ENCODE results near the gene CES5A.
A peak's percentile ranks its signal among the peaks of the same experiment; 100 is the strongest.

Gene CES5A

DNA sequence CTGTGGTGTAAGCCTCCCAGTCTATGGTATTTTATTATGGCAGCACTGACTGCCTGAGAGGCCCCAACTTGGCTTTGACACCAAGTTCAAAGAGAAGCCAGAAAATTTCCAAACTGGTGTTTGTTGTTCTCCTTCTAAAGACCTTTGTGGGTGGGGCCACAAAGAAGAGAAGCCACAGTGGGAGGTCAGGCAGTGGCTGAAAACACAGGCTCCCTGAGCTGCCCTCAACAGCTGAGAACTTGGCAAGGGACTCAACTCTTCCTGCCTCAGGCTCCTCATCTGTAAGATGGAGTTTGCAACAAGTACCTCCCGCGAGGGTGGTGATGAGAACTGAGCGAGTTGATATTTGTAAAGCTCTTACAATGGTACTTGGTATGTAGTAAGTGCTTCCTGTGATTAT is 18.2 kb downstream of the CES5A start:
- DNase-seq (ENCODE audit: low spot score) = no peak

DNA sequence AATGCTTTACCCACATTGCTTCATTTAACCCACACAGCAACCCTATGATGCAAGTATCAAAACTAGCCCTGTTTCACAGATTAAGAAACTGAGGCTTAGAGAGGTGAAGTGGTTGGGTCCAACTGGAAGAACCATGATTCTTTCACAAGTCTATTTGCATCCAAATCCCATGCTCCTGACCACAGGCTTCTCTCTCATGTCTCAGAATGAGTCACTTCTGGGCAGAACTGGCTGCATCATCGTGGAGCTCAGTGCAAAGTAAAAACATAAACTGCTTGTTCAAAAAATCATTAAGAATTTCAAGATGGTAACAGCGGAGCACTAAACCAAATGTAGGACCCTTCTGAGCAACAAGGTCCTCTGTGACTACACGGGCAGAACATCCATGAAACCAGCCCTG is 22.1 kb downstream of the CES5A start:
- no peak for DNase-seq (ENCODE audit: low spot score)
- no peak overlapping the region for H3K4me3 ChIP-seq (ENCODE audit: severe bottlenecking)
- TF ChIP-seq, protein P1, sequence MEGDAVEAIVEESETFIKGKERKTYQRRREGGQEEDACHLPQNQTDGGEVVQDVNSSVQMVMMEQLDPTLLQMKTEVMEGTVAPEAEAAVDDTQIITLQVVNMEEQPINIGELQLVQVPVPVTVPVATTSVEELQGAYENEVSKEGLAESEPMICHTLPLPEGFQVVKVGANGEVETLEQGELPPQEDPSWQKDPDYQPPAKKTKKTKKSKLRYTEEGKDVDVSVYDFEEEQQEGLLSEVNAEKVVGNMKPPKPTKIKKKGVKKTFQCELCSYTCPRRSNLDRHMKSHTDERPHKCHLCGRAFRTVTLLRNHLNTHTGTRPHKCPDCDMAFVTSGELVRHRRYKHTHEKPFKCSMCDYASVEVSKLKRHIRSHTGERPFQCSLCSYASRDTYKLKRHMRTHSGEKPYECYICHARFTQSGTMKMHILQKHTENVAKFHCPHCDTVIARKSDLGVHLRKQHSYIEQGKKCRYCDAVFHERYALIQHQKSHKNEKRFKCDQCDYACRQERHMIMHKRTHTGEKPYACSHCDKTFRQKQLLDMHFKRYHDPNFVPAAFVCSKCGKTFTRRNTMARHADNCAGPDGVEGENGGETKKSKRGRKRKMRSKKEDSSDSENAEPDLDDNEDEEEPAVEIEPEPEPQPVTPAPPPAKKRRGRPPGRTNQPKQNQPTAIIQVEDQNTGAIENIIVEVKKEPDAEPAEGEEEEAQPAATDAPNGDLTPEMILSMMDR (IDR thresholded peaks at IDR 0.05; ENCODE audit: poor library complexity, severe bottlenecking) = no peak

More for the DNA sequence above, 18.2 kb downstream of the CES5A start:
- Histone ChIP-seq H3K4me3 (ENCODE audit: severe bottlenecking) (no peak overlapping the region), H3K4me1 (ENCODE audit: insufficient read depth, poor library complexity, severe bottlenecking) (no peaks in the 10 kb centered on the region), H3K27ac (ENCODE audit: poor library complexity, severe bottlenecking) (no peak overlapping the region), H3K36me3 (ENCODE audit: low read depth) (no peaks in the 10 kb centered on the region), H3K9me3 (ENCODE audit: severe bottlenecking) (no peaks in the 10 kb centered on the region), H3K27me3 (ENCODE audit: insufficient read depth, poor library complexity, severe bottlenecking) (no peaks in the 10 kb centered on the region)
- TF ChIP-seq, protein P1 (IDR thresholded peaks at IDR 0.05; ENCODE audit: poor library complexity, severe bottlenecking) = no peak
- ATAC-seq (ENCODE audit: low read depth) = no peak

DNA sequence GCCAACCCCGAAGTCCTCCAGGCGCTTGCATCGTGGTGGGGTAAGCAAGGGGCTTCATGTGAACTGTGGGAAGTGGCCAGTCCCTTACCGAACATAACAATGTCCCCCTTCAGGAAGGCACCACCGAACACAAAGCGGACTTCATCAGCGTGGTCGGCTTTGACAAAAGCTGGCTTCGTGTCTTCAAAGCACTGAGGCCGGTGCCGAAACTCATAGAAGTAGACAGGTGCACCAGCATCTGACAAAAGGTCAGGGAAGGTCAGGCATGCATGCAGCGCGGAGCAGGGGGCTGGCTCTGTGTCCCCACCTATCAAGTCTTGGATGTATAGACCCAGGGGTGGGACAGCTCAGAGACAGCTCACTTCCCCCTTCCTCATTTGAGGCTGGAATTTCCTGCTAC is 25.6 kb downstream of the CES5A start:
- Histone ChIP-seq H3K27me3 (ENCODE audit: insufficient read depth, poor library complexity, severe bottlenecking) (peaks cover 35% of the 10 kb centered on the region), H3K36me3 (ENCODE audit: low read depth) (no peaks in the 10 kb centered on the region), H3K9me3 (ENCODE audit: severe bottlenecking) (no peaks in the 10 kb centered on the region), H3K4me3 (ENCODE audit: severe bottlenecking) (no peak overlapping the region), H3K27ac (ENCODE audit: poor library complexity, severe bottlenecking) (no peak overlapping the region), H3K4me1 (ENCODE audit: insufficient read depth, poor library complexity, severe bottlenecking) (no peaks in the 10 kb centered on the region)
- DNase-seq (ENCODE audit: low spot score) (no peak), ATAC-seq (ENCODE audit: low read depth) (no peak)
- TF ChIP-seq, protein P1 (IDR thresholded peaks at IDR 0.05; ENCODE audit: poor library complexity, severe bottlenecking) = no peak

More for the DNA sequence above, 22.1 kb downstream of the CES5A start:
- peak; percentile 56; the same call in 1 of the 3 replicates for ATAC-seq (ENCODE audit: low read depth)
- Histone ChIP-seq H3K4me1 (ENCODE audit: insufficient read depth, poor library complexity, severe bottlenecking) (no peaks in the 10 kb centered on the region), H3K27me3 (ENCODE audit: insufficient read depth, poor library complexity, severe bottlenecking) (peaks cover 25% of the 10 kb centered on the region), H3K27ac (ENCODE audit: poor library complexity, severe bottlenecking) (no peak overlapping the region), H3K36me3 (ENCODE audit: low read depth) (no peaks in the 10 kb centered on the region), H3K9me3 (ENCODE audit: severe bottlenecking) (no peaks in the 10 kb centered on the region)

DNA sequence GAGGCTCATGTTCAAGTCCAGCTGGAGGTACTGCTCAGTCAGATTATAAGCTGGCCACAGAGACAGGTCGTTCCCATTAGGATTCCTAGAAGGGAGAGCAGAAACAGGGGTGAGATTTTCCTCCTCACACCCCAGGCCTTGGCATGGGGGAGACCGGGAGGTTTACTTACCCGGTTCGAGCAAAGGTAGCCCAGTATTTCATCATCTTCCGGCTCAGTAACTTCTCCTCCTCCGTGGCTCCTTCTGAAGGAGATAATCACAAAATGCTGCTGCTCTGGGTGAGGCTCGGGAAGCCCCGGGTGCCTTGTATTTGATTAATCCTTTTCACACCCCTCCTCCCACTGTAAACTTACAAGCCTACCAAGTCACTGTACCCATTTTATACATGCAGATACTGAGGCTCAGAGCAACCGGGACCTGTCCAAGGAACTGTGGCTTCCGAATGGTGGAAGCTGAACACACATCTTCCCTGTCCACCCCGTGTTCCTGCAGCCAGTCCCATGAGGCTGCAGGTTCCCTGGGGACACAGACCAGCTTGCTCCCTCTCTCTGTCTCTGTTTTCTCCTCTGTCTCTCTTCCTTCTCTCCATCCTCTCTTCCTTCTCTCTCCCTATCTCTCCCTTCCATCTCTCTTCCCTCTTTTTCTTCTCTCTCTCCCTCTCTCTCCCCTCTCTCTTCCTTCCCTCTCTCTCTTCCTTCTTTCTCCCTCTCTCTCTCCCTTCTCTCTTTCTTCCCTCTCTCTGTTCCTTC is 28.4 kb downstream of the CES5A start:
- TF ChIP-seq, protein P1 (IDR thresholded peaks at IDR 0.05; ENCODE audit: poor library complexity, severe bottlenecking) = no peak
- H3K27me3 ChIP-seq (ENCODE audit: insufficient read depth, poor library complexity, severe bottlenecking) = peaks cover 35% of the 10 kb centered on the region
- no peak for ATAC-seq (ENCODE audit: low read depth)

DNA sequence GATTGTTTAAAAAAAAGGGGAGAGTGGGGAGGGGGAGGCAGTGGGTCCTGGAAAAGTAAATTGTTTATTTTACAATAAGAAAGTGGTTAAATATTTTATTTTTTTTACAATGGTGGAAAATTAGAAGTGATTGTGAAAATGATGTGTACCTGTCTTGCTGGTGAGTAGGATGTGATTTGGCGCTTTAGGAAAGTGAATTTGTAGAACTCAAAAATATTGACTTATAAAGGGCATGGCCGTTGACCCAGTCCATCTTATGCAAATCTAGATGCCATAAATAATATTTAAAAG is 32.1 kb downstream of the CES5A start:
- no peaks in the 10 kb centered on the region for H3K36me3 ChIP-seq (ENCODE audit: low read depth)
- peaks cover 9% of the 10 kb centered on the region for H3K27me3 ChIP-seq (ENCODE audit: insufficient read depth, poor library complexity, severe bottlenecking)
- no peak for ATAC-seq (ENCODE audit: low read depth)
- no peaks in the 10 kb centered on the region for H3K4me1 ChIP-seq (ENCODE audit: insufficient read depth, poor library complexity, severe bottlenecking)
- H3K4me3 ChIP-seq (ENCODE audit: severe bottlenecking) = no peak overlapping the region
- DNase-seq (ENCODE audit: low spot score) = no peak
- TF ChIP-seq, protein P1 (IDR thresholded peaks at IDR 0.05; ENCODE audit: poor library complexity, severe bottlenecking) = peak; percentile 62
- no peak overlapping the region for H3K27ac ChIP-seq (ENCODE audit: poor library complexity, severe bottlenecking)
- no peaks in the 10 kb centered on the region for H3K9me3 ChIP-seq (ENCODE audit: severe bottlenecking)

More for the DNA sequence above, 28.4 kb downstream of the CES5A start:
- no peaks in the 10 kb centered on the region for H3K9me3 ChIP-seq (ENCODE audit: severe bottlenecking)
- no peak overlapping the region for H3K4me3 ChIP-seq (ENCODE audit: severe bottlenecking)
- no peak overlapping the region for H3K27ac ChIP-seq (ENCODE audit: poor library complexity, severe bottlenecking)
- DNase-seq (ENCODE audit: low spot score) = no peak
- H3K36me3 ChIP-seq (ENCODE audit: low read depth) = no peaks in the 10 kb centered on the region
- H3K4me1 ChIP-seq (ENCODE audit: insufficient read depth, poor library complexity, severe bottlenecking) = no peaks in the 10 kb centered on the region

Data from RWPE2 (cell line).